ENCODE results near the gene TMEM201. TPM values are rescaled to one million over a fixed set of nuclear protein-coding genes. Genes with fewer than 3 reads are reported as not detected.

The TMEM201 gene
- total RNA-seq, 1 donor from 2014 or later = 24.6 TPM

DNA sequence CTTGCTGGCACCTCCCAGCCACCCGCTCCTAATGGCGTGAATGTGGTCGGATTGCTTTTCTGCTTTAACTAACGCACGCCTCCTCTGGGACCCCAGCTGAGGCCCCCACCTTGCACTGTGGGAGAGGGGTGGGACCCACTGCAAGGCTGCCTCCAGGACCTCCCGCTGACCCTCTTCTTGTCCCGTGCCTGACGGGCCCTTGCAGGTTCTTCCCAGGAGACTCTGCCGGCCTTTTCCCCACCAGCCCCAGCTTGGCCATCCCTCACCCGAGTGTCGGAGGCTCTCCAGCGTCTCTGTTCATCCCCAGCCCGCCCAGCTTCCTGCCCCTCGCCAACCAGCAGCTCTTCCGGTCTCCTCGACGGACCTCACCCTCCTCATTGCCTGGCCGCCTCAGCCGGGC is 18.6 kb downstream of the TMEM201 start:
- TF ChIP-seq, protein P1, sequence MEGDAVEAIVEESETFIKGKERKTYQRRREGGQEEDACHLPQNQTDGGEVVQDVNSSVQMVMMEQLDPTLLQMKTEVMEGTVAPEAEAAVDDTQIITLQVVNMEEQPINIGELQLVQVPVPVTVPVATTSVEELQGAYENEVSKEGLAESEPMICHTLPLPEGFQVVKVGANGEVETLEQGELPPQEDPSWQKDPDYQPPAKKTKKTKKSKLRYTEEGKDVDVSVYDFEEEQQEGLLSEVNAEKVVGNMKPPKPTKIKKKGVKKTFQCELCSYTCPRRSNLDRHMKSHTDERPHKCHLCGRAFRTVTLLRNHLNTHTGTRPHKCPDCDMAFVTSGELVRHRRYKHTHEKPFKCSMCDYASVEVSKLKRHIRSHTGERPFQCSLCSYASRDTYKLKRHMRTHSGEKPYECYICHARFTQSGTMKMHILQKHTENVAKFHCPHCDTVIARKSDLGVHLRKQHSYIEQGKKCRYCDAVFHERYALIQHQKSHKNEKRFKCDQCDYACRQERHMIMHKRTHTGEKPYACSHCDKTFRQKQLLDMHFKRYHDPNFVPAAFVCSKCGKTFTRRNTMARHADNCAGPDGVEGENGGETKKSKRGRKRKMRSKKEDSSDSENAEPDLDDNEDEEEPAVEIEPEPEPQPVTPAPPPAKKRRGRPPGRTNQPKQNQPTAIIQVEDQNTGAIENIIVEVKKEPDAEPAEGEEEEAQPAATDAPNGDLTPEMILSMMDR (IDR thresholded peaks at IDR 0.05; ENCODE audit: unreplicated experiment) = no peak
- H3K4me1 Mint-ChIP-seq (ENCODE audit: low read depth) = no peaks in the 10 kb centered on the region
- H3K36me3 Mint-ChIP-seq (ENCODE audit: insufficient read depth) = peaks cover 6% of the 10 kb centered on the region
- no peaks in the 10 kb centered on the region for H3K27me3 Mint-ChIP-seq
- no peak overlapping the region for H3K27ac Mint-ChIP-seq
- no peak for DNase-seq (ENCODE audit: low spot score, unreplicated experiment)
- no peaks in the 10 kb centered on the region for H3K9me3 Mint-ChIP-seq (ENCODE audit: low read depth)
- no peak overlapping the region for H3K4me3 Mint-ChIP-seq (ENCODE audit: low read depth)

DNA sequence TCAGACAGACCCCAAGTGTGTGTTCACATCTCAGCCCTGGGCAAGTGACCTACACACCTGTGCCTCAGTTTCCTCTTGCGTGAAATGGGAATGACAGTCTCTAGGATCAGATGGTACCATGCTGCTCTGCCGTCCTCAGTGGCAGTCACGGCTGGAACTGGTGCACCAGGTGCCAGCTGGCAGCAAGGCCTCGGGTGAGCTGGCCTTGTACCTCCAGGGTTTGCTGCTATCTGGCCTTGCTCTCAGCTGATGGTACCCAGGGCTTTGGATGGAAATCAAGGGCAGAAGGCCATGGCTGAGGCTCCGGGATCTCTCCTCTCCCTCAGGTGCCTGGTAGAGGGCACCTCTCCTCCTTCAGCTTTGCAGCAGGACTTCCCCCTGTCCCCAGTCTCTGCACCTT is 21.3 kb downstream of the TMEM201 start:
- H3K36me3 Mint-ChIP-seq (ENCODE audit: insufficient read depth) = peaks cover 3% of the 10 kb centered on the region
- H3K4me1 Mint-ChIP-seq (ENCODE audit: low read depth) = no peaks in the 10 kb centered on the region
- no peak overlapping the region for H3K27ac Mint-ChIP-seq
- no peaks in the 10 kb centered on the region for H3K27me3 Mint-ChIP-seq
- DNase-seq (ENCODE audit: low spot score, unreplicated experiment) = no peak
- TF ChIP-seq, protein P1 (IDR thresholded peaks at IDR 0.05; ENCODE audit: unreplicated experiment) = no peak
- H3K4me3 Mint-ChIP-seq (ENCODE audit: low read depth) = no peak overlapping the region
- no peaks in the 10 kb centered on the region for H3K9me3 Mint-ChIP-seq (ENCODE audit: low read depth)

DNA sequence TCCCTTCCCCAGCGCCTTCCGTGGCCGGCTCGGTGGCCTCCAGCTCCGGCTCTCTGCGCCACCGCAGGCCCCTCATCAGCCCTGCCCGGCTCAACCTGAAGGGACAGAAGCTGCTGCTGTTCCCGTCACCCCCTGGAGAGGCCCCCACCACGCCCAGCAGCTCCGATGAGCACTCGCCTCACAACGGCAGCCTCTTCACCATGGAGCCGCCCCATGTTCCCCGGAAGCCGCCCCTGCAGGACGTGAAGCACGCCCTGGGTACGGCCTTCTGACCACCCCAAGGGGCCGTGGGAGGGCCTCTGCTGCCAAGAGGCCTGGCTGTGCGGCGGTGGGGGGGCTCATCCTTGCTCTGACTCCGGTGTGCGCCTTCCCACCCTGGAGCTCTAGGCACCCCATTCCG is 21.8 kb downstream of the TMEM201 start:
- H3K4me1 Mint-ChIP-seq (ENCODE audit: low read depth) = no peaks in the 10 kb centered on the region

DNA sequence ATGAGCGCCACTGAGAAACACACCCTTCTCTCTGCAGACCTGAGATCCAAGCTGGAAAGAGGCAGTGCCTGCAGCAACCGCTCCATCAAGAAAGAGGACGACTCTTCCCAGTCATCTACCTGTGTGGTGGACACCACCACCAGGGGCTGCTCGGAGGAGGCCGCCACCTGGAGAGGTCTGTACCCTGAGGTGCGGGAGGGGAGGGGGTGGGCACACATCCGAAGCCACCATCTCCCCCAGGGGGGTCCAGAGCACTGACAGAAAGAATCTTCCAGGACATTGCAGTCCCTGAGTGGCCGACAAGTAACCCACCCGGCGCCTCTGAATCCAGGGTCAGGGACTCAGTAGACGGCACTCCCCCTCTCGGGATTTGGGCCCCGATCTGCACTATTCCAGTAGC is 23.0 kb downstream of the TMEM201 start:
- Mint-ChIP-seq H3K4me3 (ENCODE audit: low read depth) (no peak overlapping the region), H3K27me3 (no peaks in the 10 kb centered on the region), H3K27ac (no peak overlapping the region), H3K4me1 (ENCODE audit: low read depth) (no peaks in the 10 kb centered on the region), H3K9me3 (ENCODE audit: low read depth) (no peaks in the 10 kb centered on the region), H3K36me3 (ENCODE audit: insufficient read depth) (peaks cover 1% of the 10 kb centered on the region)
- TF ChIP-seq, protein P1 (IDR thresholded peaks at IDR 0.05; ENCODE audit: unreplicated experiment) = no peak
- DNase-seq (ENCODE audit: low spot score, unreplicated experiment) = no peak

More for the DNA sequence above, 21.8 kb downstream of the TMEM201 start:
- DNase-seq (ENCODE audit: low spot score, unreplicated experiment) = no peak
- no peak overlapping the region for H3K4me3 Mint-ChIP-seq (ENCODE audit: low read depth)
- TF ChIP-seq, protein P1 (IDR thresholded peaks at IDR 0.05; ENCODE audit: unreplicated experiment) = no peak
- no peaks in the 10 kb centered on the region for H3K27me3 Mint-ChIP-seq
- H3K9me3 Mint-ChIP-seq (ENCODE audit: low read depth) = no peaks in the 10 kb centered on the region
- H3K27ac Mint-ChIP-seq = no peak overlapping the region
- H3K36me3 Mint-ChIP-seq (ENCODE audit: insufficient read depth) = peaks cover 3% of the 10 kb centered on the region

DNA sequence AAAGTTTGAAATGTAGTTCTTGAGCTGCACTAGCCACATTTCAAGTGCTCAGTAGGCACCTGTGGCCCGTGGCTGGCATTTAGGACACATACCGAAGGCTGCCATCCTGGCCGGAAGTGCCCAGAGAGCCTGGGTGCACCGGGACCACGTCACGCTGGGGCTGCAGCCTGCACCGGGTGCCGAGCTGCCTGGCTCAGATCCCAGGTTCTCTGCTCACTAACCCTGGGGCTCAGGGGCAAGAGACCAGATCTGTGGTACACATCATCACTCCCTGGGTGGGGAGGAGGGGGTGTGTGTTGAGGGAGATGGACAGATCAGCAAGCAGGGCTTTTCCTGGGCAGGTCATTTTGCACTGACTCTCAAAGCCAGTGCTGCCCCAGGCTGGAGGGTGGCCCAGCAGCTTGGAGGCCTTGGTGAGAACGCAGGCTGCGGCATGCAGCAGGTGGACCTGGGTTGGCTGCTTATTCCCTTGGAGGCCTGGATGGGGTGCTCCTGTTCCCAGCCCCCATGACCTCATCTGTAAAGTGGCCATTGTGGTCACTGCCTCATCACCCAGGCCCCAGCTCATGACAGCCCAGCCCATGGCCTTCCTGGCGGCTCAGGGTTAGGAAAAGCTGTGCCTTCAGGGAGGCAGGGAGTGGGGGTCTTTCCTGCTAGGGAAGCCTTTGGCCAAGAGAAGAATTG is 23.6 kb downstream of the TMEM201 start:
- H3K9me3 Mint-ChIP-seq (ENCODE audit: low read depth) = no peaks in the 10 kb centered on the region
- TF ChIP-seq, protein P1 (IDR thresholded peaks at IDR 0.05; ENCODE audit: unreplicated experiment) = no peak

More for the DNA sequence above, 23.6 kb downstream of the TMEM201 start:
- no peak overlapping the region for H3K27ac Mint-ChIP-seq
- no peak for DNase-seq (ENCODE audit: low spot score, unreplicated experiment)
- no peak overlapping the region for H3K4me3 Mint-ChIP-seq (ENCODE audit: low read depth)
- H3K36me3 Mint-ChIP-seq (ENCODE audit: insufficient read depth) = peaks cover 1% of the 10 kb centered on the region
- no peaks in the 10 kb centered on the region for H3K27me3 Mint-ChIP-seq
- H3K4me1 Mint-ChIP-seq (ENCODE audit: low read depth) = no peaks in the 10 kb centered on the region

Measured in progenitor cell of endocrine pancreas (in vitro differentiated cells).